Astrocyte of the spinal cord (primary cell): ENCODE results near the gene THEMIS.

ENCODE experiments used
- DNase-seq: peaks from one replicate; pipeline ENCODE4 v3.0.0; 2011; ENCODE audit warnings: low read depth, low spot score
- H3K4me3 ChIP-seq: 2 replicates; pipeline ENCODE4 v1.5.1; 2011; ENCODE audit warnings: low read depth, mild to moderate bottlenecking, low read length, moderate library complexity
- CTCF ChIP-seq: IDR thresholded peaks from 2 replicates; pipeline ENCODE4 v1.5.1; 2012; ENCODE audit warnings: low read depth, mild to moderate bottlenecking, low read length, inconsistent platforms
- in situ Hi-C: cut with HindIII; loops from 2 replicates; pipeline ENCODE4 v1.10.0; 2017; ENCODE audit warnings: low sequenced_read_pairs

The THEMIS gene

GRCh38 chr6:127738423-127738822, 162.4 kb downstream of the THEMIS start:
- no peak overlapping the region for H3K4me3 ChIP-seq
- DNase-seq = no peak
- TF ChIP-seq CTCF = no peak
- in situ Hi-C loops = no loop called here

DNA sequence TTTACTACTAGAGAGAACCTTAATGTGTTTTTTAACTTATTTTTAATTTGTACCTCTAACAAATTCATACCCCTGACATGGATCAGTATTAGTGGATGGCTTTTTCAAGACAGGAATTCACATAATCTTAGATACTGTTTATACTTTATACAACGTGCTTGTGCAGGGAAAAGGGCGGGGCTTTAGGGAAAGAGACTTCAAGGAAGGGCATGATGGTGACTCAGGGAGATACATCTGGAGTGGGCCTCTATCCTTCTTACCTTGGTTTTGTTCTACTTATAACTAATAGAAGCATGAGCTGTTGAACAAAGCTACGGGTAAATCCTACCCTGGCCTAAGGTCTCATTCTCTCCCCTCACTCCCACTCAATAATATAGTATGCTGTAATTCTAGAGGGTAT, 163.1 kb downstream of the THEMIS start:
- no peak for TF ChIP-seq CTCF
- no peak for DNase-seq
- no peak overlapping the region for H3K4me3 ChIP-seq
- in situ Hi-C loops = no loop called here

- TF ChIP-seq CTCF = peak; percentile 55
- in situ Hi-C loops = no loop called here
- DNase-seq = peak; percentile 83
- H3K4me3 ChIP-seq = no peak overlapping the region
Observed at GRCh38 chr6:127737009-127737486, 163.8 kb downstream of the THEMIS start.

DNA sequence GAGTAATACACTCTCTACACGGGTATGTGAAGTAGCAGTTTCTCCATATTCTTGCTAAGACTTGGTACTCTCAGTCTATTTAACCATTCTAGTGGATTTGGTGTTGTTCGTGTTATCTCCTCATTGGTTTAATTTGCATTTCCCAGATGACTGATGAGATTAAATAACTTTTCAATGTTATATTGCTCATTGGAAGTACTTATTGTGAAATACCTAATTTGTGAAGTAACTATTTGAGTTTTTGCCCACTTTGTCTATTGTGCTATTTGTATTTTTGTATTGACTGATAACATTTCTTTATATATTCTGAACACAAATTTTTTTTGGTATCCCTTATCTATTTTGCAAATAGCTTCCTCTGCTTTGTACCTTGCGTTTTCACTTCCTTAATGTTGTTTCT, 167.9 kb downstream of the THEMIS start:
- no peak for TF ChIP-seq CTCF
- no peak overlapping the region for H3K4me3 ChIP-seq
- in situ Hi-C loops = no loop called here
- no peak for DNase-seq

DNA sequence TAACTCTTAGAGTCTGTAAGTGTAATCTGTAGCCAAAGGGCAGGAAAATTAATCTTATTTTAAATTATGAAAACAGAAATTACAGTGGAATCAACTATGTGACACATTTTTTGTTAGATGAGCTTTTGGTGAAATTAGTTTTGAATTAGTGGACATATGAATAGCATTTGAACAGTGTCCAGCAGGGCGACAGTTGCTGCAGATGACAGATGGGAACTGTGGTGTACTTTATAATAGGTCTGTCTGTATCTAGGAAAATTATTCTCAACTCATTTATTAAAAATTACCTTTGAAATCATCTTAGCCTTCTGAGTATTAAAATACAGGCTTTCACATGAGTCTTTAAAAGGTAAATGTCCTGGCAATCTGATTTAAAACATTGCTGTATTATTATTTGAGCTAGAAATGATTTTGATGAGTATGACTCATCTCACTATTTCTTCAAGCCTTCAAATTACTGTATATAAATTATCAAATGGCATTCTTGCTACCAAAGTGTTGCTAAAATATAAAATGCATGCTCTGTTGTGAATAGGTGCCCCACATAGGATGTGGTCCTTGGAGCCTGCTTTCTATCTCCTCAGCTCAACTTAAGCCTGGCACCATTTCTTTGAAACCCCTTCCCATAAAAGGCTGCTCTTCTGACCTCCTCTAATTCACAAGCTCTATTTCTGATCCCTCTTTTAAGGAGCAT, 173.5 kb downstream of the THEMIS start:
- in situ Hi-C loops = no loop called here
- H3K4me3 ChIP-seq = no peak overlapping the region
- TF ChIP-seq CTCF = no peak
- no peak for DNase-seq

- DNase-seq = no peak
- in situ Hi-C loops = no loop called here
- TF ChIP-seq CTCF = no peak
- no peak overlapping the region for H3K4me3 ChIP-seq
Observed at GRCh38 chr6:127725821-127726220, 175.0 kb downstream of the THEMIS start.
